ENCODE results near the gene CCDC182.

The CCDC182 gene

GRCh38 chr17:57721967-57722703 is 23.0 kb downstream of the CCDC182 start:
- H3K4me3 ChIP-seq (ENCODE audit: low read depth, low read length) = no peak overlapping the region
- TF ChIP-seq CTCF (IDR thresholded peaks at IDR 0.05; ENCODE audit: low read depth, low read length) = no peak

GRCh38 chr17:57720386-57721035 is 24.6 kb downstream of the CCDC182 start:
- TF ChIP-seq CTCF (IDR thresholded peaks at IDR 0.05; ENCODE audit: low read depth, low read length) = no peak
- no peak overlapping the region for H3K4me3 ChIP-seq (ENCODE audit: low read depth, low read length)

- H3K4me3 ChIP-seq (ENCODE audit: low read depth, low read length) = no peak overlapping the region
- TF ChIP-seq CTCF (IDR thresholded peaks at IDR 0.05; ENCODE audit: low read depth, low read length) = no peak
These were observed 26.2 kb downstream of the CCDC182 start for GRCh38 chr17:57718878-57719277.

- TF ChIP-seq CTCF (IDR thresholded peaks at IDR 0.05; ENCODE audit: low read depth, low read length) = no peak
These were observed 29.1 kb downstream of the CCDC182 start for GRCh38 chr17:57715981-57716380.

GRCh38 chr17:57714665-57715180 is 30.4 kb downstream of the CCDC182 start:
- no peak overlapping the region for H3K4me3 ChIP-seq (ENCODE audit: low read depth, low read length)
- TF ChIP-seq CTCF (IDR thresholded peaks at IDR 0.05; ENCODE audit: low read depth, low read length) = no peak

More at GRCh38 chr17:57715981-57716380, 29.1 kb downstream of the CCDC182 start:
- no peak overlapping the region for H3K4me3 ChIP-seq (ENCODE audit: low read depth, low read length)

- no peak for TF ChIP-seq CTCF (IDR thresholded peaks at IDR 0.05; ENCODE audit: low read depth, low read length)
- no peak overlapping the region for H3K4me3 ChIP-seq (ENCODE audit: low read depth, low read length)
These were observed 32.0 kb downstream of the CCDC182 start for GRCh38 chr17:57713140-57713539.

- H3K4me3 ChIP-seq (ENCODE audit: low read depth, low read length) = no peak overlapping the region
- no peak for TF ChIP-seq CTCF (IDR thresholded peaks at IDR 0.05; ENCODE audit: low read depth, low read length)
These were observed 36.7 kb downstream of the CCDC182 start for GRCh38 chr17:57708410-57708809.
